Nephron (organoid): Measurements from ENCODE around the gene TAX1BP1.

ENCODE experiments used
- H3K27ac Mint-ChIP-seq, 3 experiments: 2 replicates each; pipeline ENCODE4 v1.8.0; 2020; ENCODE audit warnings: mixed read lengths in 3 of 3, mild to moderate bottlenecking in 2 of 3, moderate library complexity in 1 of 3
- H3K27me3 Mint-ChIP-seq: 2 replicates; pipeline ENCODE4 v1.8.0; 2021; ENCODE audit warnings: low read depth, mild to moderate bottlenecking, moderate library complexity, mixed read lengths
- H3K36me3 Mint-ChIP-seq: 2 replicates; pipeline ENCODE4 v1.8.0; 2020; ENCODE audit warnings: low read depth, mixed read lengths
- H3K4me1 Mint-ChIP-seq: 2 replicates; pipeline ENCODE4 v1.8.0; 2020; ENCODE audit warnings: mixed read lengths
- H3K4me3 Mint-ChIP-seq, 3 experiments: 2 replicates each; pipeline ENCODE4 v1.8.0; 2020; ENCODE audit warnings: mild to moderate bottlenecking in 3 of 3, mixed read lengths in 3 of 3, moderate library complexity in 2 of 3
- H3K9me3 Mint-ChIP-seq: 2 replicates; pipeline ENCODE4 v1.8.0; 2020; ENCODE audit warnings: mixed read lengths
- TF ChIP-seq, protein P1 (sequence below), 3 experiments: fragments of 200-600 bp; sonication (generic); IDR thresholded peaks; one replicate each; pipeline ENCODE4 v1.5.0; 2021; ENCODE audit warnings: antibody characterized with exemption in 3 of 3; ENCODE audit not compliant: unreplicated experiment in 3 of 3

TAX1BP1 gene

DNA sequence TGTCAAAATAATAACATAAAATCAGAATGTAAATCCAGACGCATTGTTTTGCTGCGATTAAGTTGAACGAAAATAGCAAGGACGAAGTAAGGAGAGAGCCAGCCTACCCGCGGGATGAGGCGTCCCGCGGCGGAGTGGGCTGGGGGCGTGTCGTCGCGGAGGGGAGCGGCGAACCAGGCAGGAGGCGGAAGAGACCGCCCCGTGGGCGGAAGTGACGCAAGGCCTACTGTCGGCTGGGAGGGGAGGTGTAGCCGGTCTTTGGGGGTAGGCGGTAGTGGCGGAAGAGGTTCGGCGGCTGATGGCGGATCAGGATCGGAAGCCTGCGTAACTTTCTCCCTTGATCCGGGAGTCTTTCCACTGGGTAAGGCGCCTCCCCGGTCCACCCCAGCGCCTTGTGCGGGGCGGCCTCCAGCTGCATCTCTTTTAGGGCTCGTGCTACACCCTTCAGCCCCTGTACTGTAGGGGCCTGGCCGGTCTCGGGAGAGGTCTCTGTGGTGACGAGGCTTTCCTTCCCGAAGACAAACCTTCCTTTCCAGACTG, at the start of gene TAX1BP1:
TSS of gene TAX1BP1 (plus strand) at position 254 of the 540 bp plus-strand sequence. CDS start 8,363 bp downstream, outside the sequence.
- no peaks in the 10 kb centered on the region for H3K9me3 Mint-ChIP-seq
- peak within 1 kb of the TSS; percentile 89 to 98 (median 98) for H3K27ac Mint-ChIP-seq
- no peaks in the 10 kb centered on the region for H3K27me3 Mint-ChIP-seq
- peaks cover 22% of the 10 kb centered on the region for H3K4me1 Mint-ChIP-seq
- no peaks in the 10 kb centered on the region for H3K36me3 Mint-ChIP-seq
- H3K4me3 Mint-ChIP-seq: peak within 1 kb of the TSS; percentile 95 to 98 (median 97)
- TF ChIP-seq, protein P1, sequence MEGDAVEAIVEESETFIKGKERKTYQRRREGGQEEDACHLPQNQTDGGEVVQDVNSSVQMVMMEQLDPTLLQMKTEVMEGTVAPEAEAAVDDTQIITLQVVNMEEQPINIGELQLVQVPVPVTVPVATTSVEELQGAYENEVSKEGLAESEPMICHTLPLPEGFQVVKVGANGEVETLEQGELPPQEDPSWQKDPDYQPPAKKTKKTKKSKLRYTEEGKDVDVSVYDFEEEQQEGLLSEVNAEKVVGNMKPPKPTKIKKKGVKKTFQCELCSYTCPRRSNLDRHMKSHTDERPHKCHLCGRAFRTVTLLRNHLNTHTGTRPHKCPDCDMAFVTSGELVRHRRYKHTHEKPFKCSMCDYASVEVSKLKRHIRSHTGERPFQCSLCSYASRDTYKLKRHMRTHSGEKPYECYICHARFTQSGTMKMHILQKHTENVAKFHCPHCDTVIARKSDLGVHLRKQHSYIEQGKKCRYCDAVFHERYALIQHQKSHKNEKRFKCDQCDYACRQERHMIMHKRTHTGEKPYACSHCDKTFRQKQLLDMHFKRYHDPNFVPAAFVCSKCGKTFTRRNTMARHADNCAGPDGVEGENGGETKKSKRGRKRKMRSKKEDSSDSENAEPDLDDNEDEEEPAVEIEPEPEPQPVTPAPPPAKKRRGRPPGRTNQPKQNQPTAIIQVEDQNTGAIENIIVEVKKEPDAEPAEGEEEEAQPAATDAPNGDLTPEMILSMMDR (IDR thresholded peaks at IDR 0.05; ENCODE audit: unreplicated experiment in 3 of 3): no peak

DNA sequence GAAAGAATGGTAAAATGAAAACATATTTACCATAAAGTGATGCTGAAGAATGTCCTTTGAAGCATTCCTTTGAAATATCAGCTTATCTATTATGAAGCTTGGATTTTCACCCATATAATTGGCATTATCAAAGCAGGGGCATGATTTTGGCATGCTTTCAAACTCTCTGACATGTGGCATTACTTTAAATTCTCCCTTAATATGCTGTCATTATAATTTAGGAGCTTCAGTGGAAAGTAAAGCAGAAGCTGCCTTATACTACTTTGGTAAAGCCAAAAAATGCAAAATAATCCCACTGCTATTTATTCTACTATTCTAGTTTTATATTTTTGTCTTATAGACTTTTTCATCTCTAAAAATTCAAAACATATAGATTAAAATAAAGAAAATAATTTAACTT, 49.3 kb upstream of the TAX1BP1 start:
- Mint-ChIP-seq H3K27me3 (no peaks in the 10 kb centered on the region), H3K36me3 (peaks cover 5% of the 10 kb centered on the region), H3K9me3 (peaks cover 15% of the 10 kb centered on the region), H3K4me3 (no peak overlapping the region), H3K4me1 (no peaks in the 10 kb centered on the region), H3K27ac (no peak overlapping the region)
- TF ChIP-seq, protein P1 (IDR thresholded peaks at IDR 0.05; ENCODE audit: unreplicated experiment in 3 of 3): no peak

DNA sequence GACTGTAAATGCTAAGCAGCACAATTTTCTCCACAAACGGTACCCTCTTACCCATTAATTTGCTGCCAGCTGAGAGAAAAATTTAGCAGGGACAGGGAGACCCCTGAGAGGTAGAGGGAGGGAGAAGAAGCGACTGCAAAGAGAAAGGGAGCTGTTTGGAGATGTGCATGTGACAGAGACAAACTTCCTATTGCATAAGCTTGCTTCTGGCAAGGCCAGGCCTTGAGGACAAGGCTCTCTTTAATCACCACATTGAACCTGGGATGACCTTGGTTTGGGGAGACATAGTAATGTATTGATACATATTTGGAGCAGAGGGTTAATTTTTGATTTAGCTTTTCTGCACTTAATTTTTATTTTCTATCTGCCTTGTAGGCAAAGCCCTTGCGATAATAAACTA, 46.2 kb upstream of the TAX1BP1 start:
- H3K27me3 Mint-ChIP-seq: no peaks in the 10 kb centered on the region
- H3K36me3 Mint-ChIP-seq: no peaks in the 10 kb centered on the region
- H3K4me3 Mint-ChIP-seq: no peak overlapping the region
- H3K4me1 Mint-ChIP-seq: no peaks in the 10 kb centered on the region
- H3K9me3 Mint-ChIP-seq: no peaks in the 10 kb centered on the region
- TF ChIP-seq, protein P1 (IDR thresholded peaks at IDR 0.05; ENCODE audit: unreplicated experiment in 3 of 3): no peak
- no peak overlapping the region for H3K27ac Mint-ChIP-seq

DNA sequence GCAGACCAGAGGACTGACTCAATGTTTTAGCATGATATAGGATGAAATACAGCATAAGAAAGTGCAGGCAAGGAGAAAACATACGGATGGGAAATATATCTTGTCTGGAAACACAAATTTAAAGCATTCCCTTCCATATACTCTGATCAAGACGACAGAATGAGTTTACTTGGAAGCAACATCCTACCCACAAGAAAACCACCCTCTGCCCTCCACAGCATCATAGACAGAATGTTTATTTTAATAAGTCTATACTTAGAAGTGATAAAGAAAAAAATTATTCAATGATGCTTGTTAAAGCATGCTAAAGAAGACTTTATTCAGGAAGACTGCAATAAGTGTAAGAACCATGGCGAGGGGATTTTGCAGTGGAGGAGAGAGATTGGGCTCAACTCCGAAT, 44.9 kb upstream of the TAX1BP1 start:
- Mint-ChIP-seq H3K27me3 (no peaks in the 10 kb centered on the region), H3K4me1 (no peaks in the 10 kb centered on the region), H3K36me3 (no peaks in the 10 kb centered on the region), H3K27ac (no peak overlapping the region), H3K4me3 (no peak overlapping the region), H3K9me3 (no peaks in the 10 kb centered on the region)
- TF ChIP-seq, protein P1 (IDR thresholded peaks at IDR 0.05; ENCODE audit: unreplicated experiment in 3 of 3): no peak

DNA sequence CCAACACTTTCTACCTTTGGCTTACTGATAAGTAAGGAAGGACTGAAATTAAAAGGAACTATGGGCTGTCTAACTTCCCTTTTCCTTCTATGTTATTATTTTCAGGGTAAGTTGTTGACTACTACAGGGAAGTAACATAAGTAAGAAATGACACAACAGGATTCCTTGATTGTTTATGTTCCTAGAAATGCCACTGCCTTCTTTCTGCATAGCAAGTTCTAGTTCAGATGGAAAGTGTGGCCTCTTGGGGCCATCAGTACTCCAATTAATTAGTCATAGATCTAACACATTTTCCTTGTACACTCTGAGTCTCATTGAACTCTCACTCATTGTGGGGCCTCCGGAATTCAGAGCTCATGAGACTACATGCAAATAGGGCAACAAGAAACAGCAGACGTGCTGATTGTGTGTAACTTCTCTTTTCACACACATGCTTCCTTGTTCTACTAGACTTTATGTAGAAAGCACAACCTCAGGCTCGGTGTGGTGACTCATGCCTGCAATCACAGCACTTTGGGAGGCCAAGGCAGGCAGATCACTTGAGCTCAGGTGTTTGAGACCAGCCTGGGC, 42.0 kb upstream of the TAX1BP1 start:
- Mint-ChIP-seq H3K27me3 (no peaks in the 10 kb centered on the region), H3K4me1 (no peaks in the 10 kb centered on the region), H3K27ac (no peak overlapping the region), H3K4me3 (no peak overlapping the region), H3K36me3 (no peaks in the 10 kb centered on the region), H3K9me3 (no peaks in the 10 kb centered on the region)
- TF ChIP-seq, protein P1 (IDR thresholded peaks at IDR 0.05; ENCODE audit: unreplicated experiment in 3 of 3): no peak

DNA sequence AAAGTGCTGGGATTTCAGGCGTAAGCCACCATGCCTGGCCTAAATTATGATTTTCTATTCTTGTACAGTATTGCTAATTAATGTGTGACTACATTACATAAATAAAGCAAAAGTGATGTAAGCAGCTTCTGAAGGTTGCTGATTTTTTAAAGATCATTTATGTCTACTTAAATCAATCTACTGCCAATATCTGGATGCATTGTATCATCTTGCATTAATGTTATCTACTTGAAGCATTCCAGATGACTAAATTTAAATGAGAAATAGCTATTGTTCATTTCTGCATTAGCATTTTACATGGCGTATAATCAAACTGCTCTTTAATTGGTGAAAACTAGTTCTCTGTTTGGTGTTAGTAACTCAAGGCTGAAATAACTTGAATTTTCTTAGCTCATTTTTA, 40.2 kb upstream of the TAX1BP1 start:
- H3K27ac Mint-ChIP-seq: no peak overlapping the region
- H3K36me3 Mint-ChIP-seq: no peaks in the 10 kb centered on the region
- H3K9me3 Mint-ChIP-seq: no peaks in the 10 kb centered on the region
- H3K4me3 Mint-ChIP-seq: no peak overlapping the region
- TF ChIP-seq, protein P1 (IDR thresholded peaks at IDR 0.05; ENCODE audit: unreplicated experiment in 3 of 3): no peak
- H3K27me3 Mint-ChIP-seq: peaks cover 3% of the 10 kb centered on the region
- H3K4me1 Mint-ChIP-seq: peaks cover under 1% of the 10 kb centered on the region
